Ovary (tissue), 9 donors: ENCODE data around the gene AMIGO1. TPM values are rescaled to one million over a fixed set of nuclear protein-coding genes. Genes with fewer than 3 reads are reported as not detected.
"Not testable (repeated sequence)": the region's sequence is repeated elsewhere in the genome, so short reads cannot be mapped to it uniquely, and the experiment has no call there.

Experiments used
- DNase-seq, 5 donors: peaks; one replicate each; pipeline ENCODE4 v3.0.0-alpha.2; 2019 to 2020
- H3K27ac ChIP-seq, 2 donors: fragments of 200-600 bp; one replicate each; pipeline versions ENCODE4 v1.5.1 to v1.8.0; 2019 to 2022
- H3K27me3 ChIP-seq: fragments of 200-600 bp; one replicate; pipeline ENCODE4 v1.8.0; 2022
- H3K36me3 ChIP-seq: fragments of 200-600 bp; sonication (generic); one replicate; pipeline ENCODE4 v1.5.1; 2019
- H3K4me1 ChIP-seq: one replicate; pipeline ENCODE4 v1.8.1; 2013; ENCODE audit warnings: mild to moderate bottlenecking, moderate library complexity; ENCODE audit not compliant: insufficient read depth
- H3K4me3 ChIP-seq: fragments of 200-600 bp; sonication (generic); one replicate; pipeline ENCODE4 v1.5.1; 2017
- H3K9me3 ChIP-seq, 2 donors: fragments of 200-600 bp in 1 of 2; sonication (generic) in 1 of 2; one replicate each; pipeline versions ENCODE4 v1.5.1 to v1.8.1; 2013 to 2019; ENCODE audit warnings: mild to moderate bottlenecking in 1 of 2, moderate library complexity in 1 of 2
- CTCF ChIP-seq, 3 donors: fragments of 450-650 bp in 2 of 3; fragments of 200-600 bp in 1 of 3; IDR thresholded peaks; one replicate each; pipeline versions ENCODE4 v1.5.1 to v1.8.0; 2016 to 2022; ENCODE audit warnings: antibody characterized with exemption in 3 of 3, mild to moderate bottlenecking in 1 of 3
- EP300 ChIP-seq: sonication (generic); formaldehyde crosslinking; IDR thresholded peaks from one replicate; pipeline ENCODE4 v1.6.1; 2017; ENCODE audit warnings: antibody characterized with exemption
- POLR2A ChIP-seq: fragments of 450-650 bp; IDR thresholded peaks from one replicate; pipeline ENCODE4 v1.6.1; 2017; ENCODE audit warnings: antibody characterized with exemption, mild to moderate bottlenecking, moderate library complexity
- WGBS, 3 donors: extraction: QIAGEN DNeasy Blood & Tissue Kit in 1 of 3; methylation state at CpG; one replicate each; pipeline versions ENCODE4 v1.1.5 to v1.1.7; 2013 to 2017; 5-methylcytosine and 5-hydroxymethylcytosine counted together
- intact Hi-C, 4 donors: fragments of 100-400 bp; cut with DNase I; formaldehyde crosslinking; loops; one replicate each; pipeline versions ENCODE4 v1.11.0 to v1.15.1; 2022 to 2023
- polyA plus RNA-seq, 2 donors: library from polyadenylated mRNA; stranded (reverse); fragments of 200-250 nt in 1 of 2; fragments of 350-450 nt in 1 of 2; fragmentation: Illumina TruSeq in 1 of 2; extraction: RNeasy Lipid Tissue Mini Kit (QIAGEN cat#74804) in 1 of 2; gene quantifications; one replicate each; pipeline ENCODE4 v1.2.3, GENCODE V29; 2013 to 2014
- total RNA-seq, 7 donors: library from RNA; depleted of rRNA in 2 of 7; stranded (reverse); fragments of >200 nt in 2 of 7; fragmentation: NEBNext Ultra II Directional in 3 of 7; extraction: Animal tissue kit (Norgen Biotek cat#: 25700) in 3 of 7; gene quantifications; one replicate each; pipeline versions ENCODE4 v1.1.0 to v1.2.4, GENCODE V29; 2016 to 2023
- donor health status: DM: no; HTN: no; CAD: no; lungs with moderate emphysema.
- donor health status: DM: no; HTN: no; CAD: no.
- donor health status: Bipolar disorder and iron deficiency.
- donor health status: DM: yes; HTN: yes; CAD: no.
- donor health status: DM: no; HTN: no; CAD: no.
- donor health status: DM: yes; HTN: yes; CAD: no.

The AMIGO1 gene
- total and polyA plus RNA-seq, 9 donors = 6.3 to 18.0 (median 10.8) TPM

GRCh38 chr1:109474697-109475096, 34.8 kb downstream of the AMIGO1 start:
- no peak overlapping the region for H3K4me3 ChIP-seq
- H3K9me3 ChIP-seq = no peaks in the 10 kb centered on the region
- no peak for TF ChIP-seq POLR2A
- TF ChIP-seq EP300 = no peak
- no peak for TF ChIP-seq CTCF (IDR thresholded peaks at IDR 0.05)
- DNase-seq = no peak
- intact Hi-C loops = no loop called here
- no peak overlapping the region for H3K27ac ChIP-seq
- H3K36me3 ChIP-seq = no peaks in the 10 kb centered on the region
- 83 to 88% (median 84%) methylated on average over 1 of the region's 1 CpG for WGBS, 3 donors
- H3K4me1 ChIP-seq = no peaks in the 10 kb centered on the region
- no peaks in the 10 kb centered on the region for H3K27me3 ChIP-seq

GRCh38 chr1:109473284-109474057, 36.1 kb downstream of the AMIGO1 start:
- not testable (repeated sequence) for H3K36me3 ChIP-seq

GRCh38 chr1:109472779-109473178, 36.7 kb downstream of the AMIGO1 start:
- Histone ChIP-seq H3K27ac (no peak overlapping the region), H3K9me3 (no peaks in the 10 kb centered on the region), H3K27me3 (no peaks in the 10 kb centered on the region), H3K4me1 (no peaks in the 10 kb centered on the region), H3K4me3 (no peak overlapping the region), H3K36me3 (no peaks in the 10 kb centered on the region)
- DNase-seq = no peak
- 50 to 63% (median 63%) methylated on average over 3 of the region's 3 CpGs for WGBS, 3 donors
- no peak for TF ChIP-seq CTCF (IDR thresholded peaks at IDR 0.05)
- no peak for TF ChIP-seq EP300
- no peak for TF ChIP-seq POLR2A
- intact Hi-C loops = no loop called here

More at GRCh38 chr1:109473284-109474057, 36.1 kb downstream of the AMIGO1 start:
- WGBS, 3 donors = 83 to 88% (median 85%) methylated on average over 12 of the region's 12 CpGs
- H3K27me3 ChIP-seq, H3K4me1 ChIP-seq, intact Hi-C loops, H3K4me3 ChIP-seq, DNase-seq, H3K27ac ChIP-seq, H3K9me3 ChIP-seq: not testable (repeated sequence)

GRCh38 chr1:109470245-109470644, 39.3 kb downstream of the AMIGO1 start:
- Histone ChIP-seq H3K4me1 (no peaks in the 10 kb centered on the region), H3K36me3 (no peaks in the 10 kb centered on the region), H3K9me3 (no peaks in the 10 kb centered on the region), H3K27ac (no peak overlapping the region), H3K4me3 (no peak overlapping the region), H3K27me3 (no peaks in the 10 kb centered on the region)
- TF ChIP-seq EP300 (no peak), CTCF (IDR thresholded peaks at IDR 0.05) (no peak), POLR2A (no peak)
- no peak for DNase-seq
- intact Hi-C loops = no loop called here
- 43 to 65% (median 64%) methylated on average over 6 of the region's 6 CpGs for WGBS, 3 donors

- 29 to 30% (median 29%) methylated on average over 2 of the region's 2 CpGs for WGBS, 3 donors
- Histone ChIP-seq H3K36me3 (no peaks in the 10 kb centered on the region), H3K27me3 (no peaks in the 10 kb centered on the region), H3K27ac (no peak overlapping the region), H3K4me3 (no peak overlapping the region), H3K9me3 (no peaks in the 10 kb centered on the region), H3K4me1 (no peaks in the 10 kb centered on the region)
- no peak for DNase-seq
- TF ChIP-seq POLR2A (no peak), CTCF (IDR thresholded peaks at IDR 0.05) (no peak), EP300 (no peak)
- intact Hi-C loops = no loop called here
These were observed 40.6 kb downstream of the AMIGO1 start for GRCh38 chr1:109468903-109469302.
